ENCODE data around the gene POLN.

The POLN gene

GRCh38 chr4:2082118-2082517 is 159.8 kb downstream of the POLN start:
- no peak for DNase-seq (ENCODE audit: low spot score)

GRCh38 chr4:2081540-2081939 is 160.4 kb downstream of the POLN start:
- no peak for DNase-seq (ENCODE audit: low spot score)

GRCh38 chr4:2080429-2081300 is 161.3 kb downstream of the POLN start:
- DNase-seq (ENCODE audit: low spot score), result no peak

- no peak for DNase-seq (ENCODE audit: low spot score)
These were observed 162.0 kb downstream of the POLN start for GRCh38 chr4:2079926-2080325.

- no peak for DNase-seq (ENCODE audit: low spot score)
These were observed 162.9 kb downstream of the POLN start for GRCh38 chr4:2079006-2079405.

- no peak for DNase-seq (ENCODE audit: low spot score)
These were observed 163.3 kb downstream of the POLN start for GRCh38 chr4:2078584-2078983.

- DNase-seq (ENCODE audit: low spot score), result no peak
These were observed 164.1 kb downstream of the POLN start for GRCh38 chr4:2077537-2078460.

- DNase-seq (ENCODE audit: low spot score), result no peak
These were observed 164.9 kb downstream of the POLN start for GRCh38 chr4:2076908-2077536.

- no peak for DNase-seq (ENCODE audit: low spot score)
These were observed 165.7 kb downstream of the POLN start for GRCh38 chr4:2075987-2076907.

GRCh38 chr4:2075171-2075986 is 166.5 kb downstream of the POLN start:
- no peak for DNase-seq (ENCODE audit: low spot score)

GRCh38 chr4:2074588-2074987 is 167.3 kb downstream of the POLN start:
- DNase-seq (ENCODE audit: low spot score), result no peak

- DNase-seq (ENCODE audit: low spot score), result no peak
These were observed 168.0 kb downstream of the POLN start for GRCh38 chr4:2073808-2074481.

GRCh38 chr4:2072971-2073807 is 168.7 kb downstream of the POLN start:
- no peak for DNase-seq (ENCODE audit: low spot score)

- DNase-seq (ENCODE audit: low spot score), result no peak
These were observed 169.7 kb downstream of the POLN start for GRCh38 chr4:2071912-2072867.

GRCh38 chr4:2071252-2071911 is 170.5 kb downstream of the POLN start:
- no peak for DNase-seq (ENCODE audit: low spot score)

- no peak for DNase-seq (ENCODE audit: low spot score)
These were observed 171.3 kb downstream of the POLN start for GRCh38 chr4:2070421-2071251.
